ACC112 (cell line): ENCODE data around the gene DOCK2.
A peak's percentile ranks its signal among the peaks of the same experiment; 100 is the strongest.
"Not testable (repeated sequence)": the region's sequence is repeated elsewhere in the genome, so short reads cannot be mapped to it uniquely, and the experiment has no call there.

Experiments used
- H2AFZ ChIP-seq: fragments of 200-600 bp; sonication (generic); one replicate; pipeline ENCODE4 v1.6.0; 2017; ENCODE audit warnings: antibody characterized with exemption, low read length; ENCODE audit not compliant: unreplicated experiment
- H3K27ac ChIP-seq: fragments of 200-600 bp; sonication (generic); 2 replicates; pipeline ENCODE4 v1.5.1; 2014; ENCODE audit warnings: low read depth, mild to moderate bottlenecking, antibody characterized with exemption, low read length, moderate library complexity
- H3K27me3 ChIP-seq: fragments of 200-600 bp; sonication (generic); 2 replicates; pipeline ENCODE4 v1.6.1; 2014; ENCODE audit warnings: mild to moderate bottlenecking, antibody characterized with exemption, low read length, moderate library complexity, mixed read lengths; ENCODE audit not compliant: insufficient read depth
- H3K36me3 ChIP-seq: fragments of 200-600 bp; sonication (generic); 2 replicates; pipeline ENCODE4 v1.6.1; 2016; ENCODE audit warnings: mild to moderate bottlenecking, antibody characterized with exemption, low read length, moderate library complexity, mixed read lengths; ENCODE audit not compliant: insufficient read depth
- H3K4me1 ChIP-seq: fragments of 200-600 bp; sonication (generic); one replicate; pipeline ENCODE4 v1.6.1; 2016; ENCODE audit warnings: low read length, mixed read lengths; ENCODE audit not compliant: insufficient read depth, unreplicated experiment, control insufficient read depth
- H3K4me3 ChIP-seq: fragments of 200-600 bp; sonication (generic); 2 replicates; pipeline ENCODE4 v1.5.1; 2014; ENCODE audit warnings: mild to moderate bottlenecking, low read depth, low read length
- H3K79me2 ChIP-seq: fragments of 200-600 bp; sonication (generic); one replicate; pipeline ENCODE4 v1.6.0; 2016; ENCODE audit warnings: low read length; ENCODE audit not compliant: control insufficient read depth, unreplicated experiment, insufficient read depth

The DOCK2 gene

GRCh38 chr5:169804861-169805260 lies 167.8 kb downstream of the DOCK2 start:
- Histone ChIP-seq H3K27ac (peak overlapping the region; percentile 85), H3K4me1 (peaks cover 44% of the 10 kb centered on the region), H3K4me3 (no peak overlapping the region), H2AFZ (no peak overlapping the region), H3K36me3 (no peaks in the 10 kb centered on the region), H3K27me3 (no peaks in the 10 kb centered on the region), H3K79me2 (no peaks in the 10 kb centered on the region)

GRCh38 chr5:169805527-169805934 lies 168.5 kb downstream of the DOCK2 start:
- Histone ChIP-seq H2AFZ (no peak overlapping the region), H3K4me1 (peaks cover 44% of the 10 kb centered on the region), H3K4me3 (no peak overlapping the region), H3K27ac (peak overlapping the region; percentile 85), H3K36me3 (no peaks in the 10 kb centered on the region), H3K79me2 (no peaks in the 10 kb centered on the region), H3K27me3 (no peaks in the 10 kb centered on the region)

GRCh38 chr5:169805937-169806700 lies 169.0 kb downstream of the DOCK2 start:
- Histone ChIP-seq H2AFZ (no peak overlapping the region), H3K4me1 (peaks cover 43% of the 10 kb centered on the region), H3K27ac (peak overlapping the region; percentile 85), H3K27me3 (no peaks in the 10 kb centered on the region), H3K36me3 (no peaks in the 10 kb centered on the region), H3K4me3 (no peak overlapping the region), H3K79me2 (no peaks in the 10 kb centered on the region)

- H3K4me3 ChIP-seq: no peak overlapping the region
- H3K36me3 ChIP-seq: no peaks in the 10 kb centered on the region
Measured at GRCh38 chr5:169808118-169808581, 171.1 kb downstream of the DOCK2 start.

GRCh38 chr5:169808880-169809279 lies 171.8 kb downstream of the DOCK2 start:
- not testable (repeated sequence) for H3K27ac ChIP-seq, H2AFZ ChIP-seq, H3K4me3 ChIP-seq, H3K27me3 ChIP-seq, H3K79me2 ChIP-seq, H3K36me3 ChIP-seq
- peaks cover 22% of the 10 kb centered on the region for H3K4me1 ChIP-seq

More at GRCh38 chr5:169808118-169808581, 171.1 kb downstream of the DOCK2 start:
- Histone ChIP-seq H3K79me2 (no peaks in the 10 kb centered on the region), H3K4me1 (peaks cover 28% of the 10 kb centered on the region), H3K27me3 (no peaks in the 10 kb centered on the region), H3K27ac (no peak overlapping the region), H2AFZ (no peak overlapping the region)

- peaks cover 22% of the 10 kb centered on the region for H3K4me1 ChIP-seq
- H3K27me3 ChIP-seq: no peaks in the 10 kb centered on the region
- no peak overlapping the region for H3K4me3 ChIP-seq
- H3K27ac ChIP-seq: no peak overlapping the region
- no peaks in the 10 kb centered on the region for H3K36me3 ChIP-seq
- no peak overlapping the region for H2AFZ ChIP-seq
- H3K79me2 ChIP-seq: no peaks in the 10 kb centered on the region
Measured at GRCh38 chr5:169809281-169809680, 172.2 kb downstream of the DOCK2 start.

GRCh38 chr5:169810524-169810923 lies 173.4 kb downstream of the DOCK2 start:
- no peak overlapping the region for H3K4me3 ChIP-seq
- no peaks in the 10 kb centered on the region for H3K27me3 ChIP-seq
- H3K4me1 ChIP-seq: peaks cover 18% of the 10 kb centered on the region
- no peak overlapping the region for H2AFZ ChIP-seq
- no peak overlapping the region for H3K27ac ChIP-seq
- no peaks in the 10 kb centered on the region for H3K79me2 ChIP-seq
- no peaks in the 10 kb centered on the region for H3K36me3 ChIP-seq

DNA sequence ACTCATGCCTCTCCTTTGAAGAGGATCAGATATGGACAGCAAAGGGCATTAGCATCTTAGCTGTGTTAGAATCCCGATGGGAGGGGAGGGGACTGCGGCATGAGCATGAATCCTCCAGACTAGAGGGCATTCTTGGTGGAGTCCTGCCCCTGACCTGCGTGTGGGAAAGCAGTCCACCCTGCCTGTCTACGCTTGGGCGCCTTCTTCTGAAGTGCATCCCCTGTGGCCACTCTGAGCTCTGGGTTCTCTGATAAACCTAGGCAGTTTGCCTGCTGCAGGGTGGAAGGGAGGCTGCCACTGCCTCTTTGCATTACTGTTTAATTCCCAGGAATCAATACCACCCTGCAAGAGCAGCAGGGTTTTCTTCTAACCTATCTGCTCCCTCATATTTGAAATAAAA lies 173.9 kb downstream of the DOCK2 start:
- no peaks in the 10 kb centered on the region for H3K36me3 ChIP-seq
- no peaks in the 10 kb centered on the region for H3K27me3 ChIP-seq
- H3K79me2 ChIP-seq: no peaks in the 10 kb centered on the region
- no peak overlapping the region for H3K4me3 ChIP-seq
- H3K27ac ChIP-seq: no peak overlapping the region
- peaks cover 14% of the 10 kb centered on the region for H3K4me1 ChIP-seq
- no peak overlapping the region for H2AFZ ChIP-seq

DNA sequence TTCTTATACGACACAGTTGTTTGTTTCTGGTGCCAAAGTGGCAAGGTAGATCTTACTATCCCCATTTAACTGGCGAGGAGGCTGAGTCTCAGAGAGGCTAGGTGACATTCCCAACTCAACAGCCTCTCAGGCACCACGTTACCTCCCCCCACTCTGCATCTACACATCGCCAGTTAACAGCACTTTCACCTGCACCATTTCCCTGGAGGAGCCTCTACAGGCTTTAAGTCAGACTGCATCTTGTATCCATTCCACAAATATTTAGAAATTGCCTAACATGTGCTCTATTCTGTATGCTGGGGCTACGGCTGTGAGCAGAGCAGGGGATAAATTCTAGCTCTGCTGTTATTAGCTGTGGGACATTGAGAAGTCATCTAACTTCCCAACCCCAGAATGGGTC lies 174.6 kb downstream of the DOCK2 start:
- Histone ChIP-seq H3K36me3 (no peaks in the 10 kb centered on the region), H3K4me1 (peaks cover 14% of the 10 kb centered on the region), H2AFZ (no peak overlapping the region), H3K79me2 (no peaks in the 10 kb centered on the region), H3K27ac (no peak overlapping the region), H3K4me3 (no peak overlapping the region), H3K27me3 (no peaks in the 10 kb centered on the region)

- H3K4me1 ChIP-seq: peaks cover 14% of the 10 kb centered on the region
Measured at GRCh38 chr5:169812786-169813185, 175.7 kb downstream of the DOCK2 start.

GRCh38 chr5:169814045-169814444 lies 177.0 kb downstream of the DOCK2 start:
- peak overlapping the region; percentile 10; the same call in 1 of the 2 replicates for H3K27ac ChIP-seq
- H3K27me3 ChIP-seq: no peaks in the 10 kb centered on the region
- no peaks in the 10 kb centered on the region for H3K79me2 ChIP-seq
- H2AFZ ChIP-seq: no peak overlapping the region
- H3K36me3 ChIP-seq: no peaks in the 10 kb centered on the region
- H3K4me1 ChIP-seq: peaks cover 14% of the 10 kb centered on the region
- no peak overlapping the region for H3K4me3 ChIP-seq

More at GRCh38 chr5:169812786-169813185, 175.7 kb downstream of the DOCK2 start:
- no peaks in the 10 kb centered on the region for H3K79me2 ChIP-seq
- H3K27me3 ChIP-seq: no peaks in the 10 kb centered on the region
- H3K27ac ChIP-seq: no peak overlapping the region
- H3K36me3 ChIP-seq: no peaks in the 10 kb centered on the region
- H3K4me3 ChIP-seq: no peak overlapping the region
- no peak overlapping the region for H2AFZ ChIP-seq
